OCI-LY1 (cell line): ENCODE data around the gene GNAQ.

Source experiments
- CTCF ChIP-seq: fragments of 200-600 bp; sonication (generic), shearing (Covaris generic); IDR thresholded peaks from 2 replicates; pipeline ENCODE4 v1.5.1; 2017; ENCODE audit warnings: mild to moderate bottlenecking, antibody characterized with exemption, low read length, moderate library complexity, mixed read lengths
- EZH2 ChIP-seq: fragments of 200-600 bp; sonication (generic), shearing (Covaris generic); IDR thresholded peaks from 2 replicates; pipeline ENCODE4 v1.8.0; 2017; ENCODE audit warnings: borderline replicate concordance, mixed run types, mild to moderate bottlenecking, antibody characterized with exemption, low read length, moderate library complexity, mixed read lengths

- TF ChIP-seq CTCF (no peak), EZH2 (no peak)
Observed at GRCh38 chr9:77953590-77953989, 78.0 kb downstream of the GNAQ start.
